ENCODE data around the gene CC2D2B. TPM values are rescaled to one million over a fixed set of nuclear protein-coding genes. Genes with fewer than 3 reads are reported as not detected.

The CC2D2B gene, protein sequence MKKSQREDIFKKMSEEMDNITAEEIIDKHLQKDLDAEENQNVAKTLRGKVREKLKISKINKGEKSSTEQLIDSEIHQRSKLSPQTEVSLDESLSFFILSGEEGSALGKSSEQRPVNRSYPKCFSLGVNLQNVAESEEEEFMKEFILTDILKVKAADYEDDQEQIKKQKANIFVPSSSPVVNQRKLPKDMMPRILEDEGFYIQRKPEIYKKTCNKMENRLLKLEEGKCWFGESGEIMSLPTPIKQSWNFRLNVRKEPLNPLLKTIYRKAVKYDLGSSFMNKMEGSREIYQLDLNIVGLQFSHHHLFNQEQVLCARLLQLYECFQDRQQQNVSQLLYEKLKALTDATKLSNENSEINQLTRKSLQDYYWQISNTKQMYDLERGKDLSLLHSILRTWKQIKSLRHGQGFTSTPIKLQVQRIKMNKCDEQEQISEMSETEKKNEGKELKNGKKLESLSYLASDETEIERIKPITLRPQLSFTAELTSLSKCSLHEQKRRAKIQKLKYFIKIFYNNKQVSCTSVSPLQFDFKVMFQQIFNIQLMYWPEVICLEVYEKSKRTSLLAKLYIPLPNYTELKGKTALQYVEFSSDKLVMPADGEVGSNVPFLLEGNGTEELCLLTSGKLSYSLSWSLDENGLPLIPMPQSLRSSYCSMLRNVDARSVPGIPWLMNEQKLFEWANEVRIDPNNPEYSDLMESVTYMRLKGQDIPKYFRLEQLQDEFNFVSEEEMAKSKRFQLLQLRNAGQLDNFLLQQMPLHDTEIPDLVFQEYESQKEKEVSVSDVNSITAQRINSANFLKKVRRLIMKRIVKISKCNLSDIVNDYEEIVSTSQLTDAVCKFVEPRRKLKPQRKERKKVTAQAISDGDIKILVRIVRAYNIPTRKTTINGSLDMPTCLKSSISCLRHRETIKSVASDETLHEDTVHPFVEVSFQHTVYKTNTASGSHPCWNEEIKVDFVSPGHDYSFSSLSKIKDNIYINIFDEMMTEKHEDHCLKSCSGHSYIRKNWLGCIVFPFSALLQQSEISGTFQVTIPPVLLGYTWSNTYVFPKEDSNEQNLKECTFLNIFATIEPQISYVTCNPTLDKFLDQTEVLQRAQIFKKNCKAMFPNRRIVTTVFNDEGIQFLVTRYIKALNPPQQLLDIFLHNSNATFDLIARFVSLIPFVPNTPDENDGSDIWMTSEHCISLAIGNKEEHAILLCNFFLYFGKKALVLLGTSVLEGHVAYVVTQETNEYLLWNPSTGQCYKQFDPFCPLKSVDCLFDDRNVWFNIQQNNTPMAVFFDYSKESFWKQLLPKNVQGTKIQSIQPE (N-terminal part only)
- total RNA-seq = 0.09 TPM in 1 of 2 replicates, not detected in the other

DNA sequence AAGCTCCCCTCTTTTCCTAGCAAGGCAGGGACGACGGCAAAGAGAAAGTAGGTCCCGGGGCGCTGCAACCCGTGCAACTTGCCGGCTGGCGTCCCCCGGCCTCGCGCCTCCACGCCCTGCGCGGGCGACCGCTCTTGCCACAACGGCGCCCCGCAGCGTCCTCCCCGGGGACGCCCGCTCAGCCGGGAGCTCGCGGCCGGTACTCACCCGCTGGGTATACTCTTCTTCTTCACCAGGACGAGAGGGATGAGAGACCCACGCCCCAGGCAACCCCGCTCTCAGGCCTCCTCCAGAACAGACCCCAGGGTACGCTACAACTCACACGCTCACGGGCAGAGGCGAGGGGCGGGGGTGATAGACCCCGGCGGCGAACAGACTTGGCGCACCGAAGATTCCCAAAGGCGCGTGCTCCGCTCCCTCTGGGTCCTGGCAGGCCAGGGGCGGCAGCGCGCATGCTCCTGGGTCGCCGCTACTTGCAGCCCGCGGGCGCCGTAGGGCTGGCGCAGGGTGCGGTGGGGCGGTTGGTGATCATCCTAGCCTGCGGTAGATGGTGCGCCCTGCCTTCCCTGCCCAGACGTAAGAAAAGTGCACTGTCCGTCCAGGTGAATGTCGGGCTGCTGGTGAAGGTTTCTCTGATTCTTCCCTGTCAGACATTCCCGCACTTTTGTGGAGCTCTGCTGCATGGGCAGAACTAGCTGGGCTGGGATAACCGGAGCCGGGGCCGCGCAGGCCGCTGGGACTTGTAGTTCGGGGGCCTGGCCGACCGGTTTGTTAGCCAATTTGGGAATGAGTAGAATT lies at the start of gene CC2D2B:
TSS of gene CC2D2B (plus strand) at position 520 of the 798 bp plus-strand sequence. CDS start 3,349 bp downstream, outside the sequence.

DNA sequence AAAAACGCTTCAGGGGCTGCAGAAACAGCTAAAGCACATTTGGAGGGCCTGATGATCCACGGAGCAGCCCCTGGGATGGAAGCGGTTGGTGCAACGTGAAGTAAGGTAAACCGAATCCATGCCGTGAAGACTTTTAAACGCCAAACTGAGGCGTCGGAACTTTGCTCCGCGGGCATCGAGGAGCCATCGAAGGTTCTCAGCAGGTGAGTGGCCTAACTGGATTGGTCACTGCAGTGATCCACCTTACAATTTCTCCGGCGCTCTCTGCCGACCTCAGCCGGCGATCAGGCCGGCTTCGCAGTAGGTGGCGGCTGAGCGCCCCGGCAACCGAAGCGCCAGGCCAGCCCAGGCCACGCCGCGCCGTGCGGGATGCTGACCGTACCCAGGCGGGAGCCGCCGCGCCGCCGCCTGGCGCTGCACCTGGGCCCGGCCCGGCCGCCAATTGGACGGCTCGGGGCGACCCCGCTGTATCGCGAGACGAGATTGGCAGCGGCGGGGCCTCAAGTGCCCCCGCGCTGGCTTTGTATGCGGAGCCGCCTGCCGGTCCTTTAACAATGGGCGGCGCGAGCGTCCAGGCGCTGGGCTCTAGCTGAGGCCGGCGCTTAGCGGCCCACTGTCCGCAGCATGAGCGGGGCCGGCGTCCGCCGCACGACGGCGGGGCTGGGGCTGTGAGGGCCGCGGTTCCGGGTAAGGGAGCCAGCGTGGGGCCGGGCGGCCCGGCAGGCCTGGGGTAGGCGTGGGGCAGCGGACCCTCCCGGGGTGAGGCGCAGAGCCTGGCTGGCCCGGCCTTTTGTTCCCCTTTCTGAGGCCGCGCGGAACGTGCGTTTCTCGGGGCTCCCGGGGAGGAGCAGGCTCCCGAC lies 135.5 kb downstream of the CC2D2B start, which contains the start of gene CCNJ:
TSS of gene CCNJ (plus strand) at position 551 of the 860 bp plus-strand sequence. CDS start 811 bp downstream, outside the sequence.

Other genes with a start within 250 kb of the CC2D2B start
- 19.8 and 21.6 TPM in 2 replicates for gene TCTN3, start 214.0 kb upstream of the CC2D2B start, total RNA-seq
- 2.1 and 3.3 TPM in 2 replicates for gene ENTPD1, start 151.8 kb upstream of the CC2D2B start, total RNA-seq
- 13.6 and 19.8 TPM in 2 replicates for gene CCNJ, start 135.6 kb downstream of the CC2D2B start, total RNA-seq
- 10.1 and 12.0 TPM in 2 replicates for gene ZNF518A, start 222.3 kb downstream of the CC2D2B start, total RNA-seq